GM18505 (cell line): Measurements from ENCODE around the gene ICE1.
"Not testable (repeated sequence)": the region's sequence is repeated elsewhere in the genome, so short reads cannot be mapped to it uniquely, and the experiment has no call there.

Experiments used
- ATAC-seq: cut with Tn5 transposase; IDR thresholded peaks from one replicate; pipeline ENCODE4 v1.9.1; 2021; ENCODE audit not compliant: unreplicated experiment
- POLR2A ChIP-seq: IDR thresholded peaks from 4 replicates; pipeline ENCODE4 v1.6.1; 2011; ENCODE audit warnings: borderline replicate concordance; ENCODE audit not compliant: insufficient read depth, insufficient read length; ENCODE audit errors: extremely low read depth

ICE1 gene

DNA sequence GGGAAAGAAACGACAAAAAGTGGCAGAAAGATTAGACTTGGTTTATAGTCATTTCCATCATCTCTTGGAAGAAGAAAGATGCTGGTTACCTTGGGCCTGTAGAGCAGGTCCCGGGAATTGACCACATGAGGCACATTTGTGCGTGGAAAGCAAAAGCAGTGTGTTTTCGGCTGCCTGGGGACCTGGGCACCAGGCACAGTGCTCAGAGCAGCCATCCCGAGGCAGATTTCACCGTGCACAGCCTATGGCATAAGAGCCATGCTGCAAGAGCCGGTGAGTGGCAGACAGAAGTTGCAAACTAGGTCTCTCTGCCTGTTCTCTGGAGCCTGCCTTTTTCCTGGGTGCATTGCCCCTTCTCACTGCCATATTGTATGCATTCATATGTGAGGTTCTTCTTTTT lies 77.0 kb downstream of the ICE1 start:
- TF ChIP-seq POLR2A = no peak
- ATAC-seq = no peak

DNA sequence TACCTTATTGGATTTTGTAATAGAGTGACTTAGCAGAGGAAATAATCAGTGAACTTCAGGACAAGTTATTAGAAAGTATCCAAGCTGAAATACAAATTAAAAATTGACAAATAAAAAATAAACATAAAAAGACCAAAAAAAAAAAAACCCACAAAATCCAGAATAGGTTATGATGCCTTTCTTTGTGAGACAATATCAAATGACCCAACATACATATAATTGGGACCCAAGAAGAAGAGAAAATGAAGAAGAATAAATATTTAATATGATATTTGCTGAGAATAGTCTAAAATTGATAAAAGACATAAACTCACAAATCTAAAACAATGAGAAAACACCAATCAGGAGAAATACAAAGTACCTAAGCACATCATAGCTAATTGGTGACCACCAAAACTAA lies 81.8 kb downstream of the ICE1 start:
- no peak for ATAC-seq
- TF ChIP-seq POLR2A = no peak

DNA sequence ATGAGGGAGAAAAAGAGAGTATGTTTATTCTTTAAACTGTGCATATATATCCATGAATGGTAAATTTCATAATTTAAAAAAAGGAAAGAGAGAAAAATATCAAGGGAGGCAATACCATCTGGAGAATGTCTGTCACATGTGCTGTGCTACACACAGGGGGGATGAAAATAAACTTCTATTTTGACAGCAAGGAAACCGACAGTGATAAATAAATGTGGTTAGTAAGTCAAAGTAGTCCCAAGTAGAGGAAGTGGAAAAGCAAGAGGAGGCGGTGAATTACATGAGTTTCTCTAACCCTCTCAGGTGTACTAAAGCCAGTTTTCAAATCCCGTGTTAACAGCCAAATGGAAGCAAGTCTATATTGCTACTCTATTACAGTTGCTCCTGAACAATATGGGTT lies 83.3 kb downstream of the ICE1 start:
- ATAC-seq = no peak
- TF ChIP-seq POLR2A = no peak

DNA sequence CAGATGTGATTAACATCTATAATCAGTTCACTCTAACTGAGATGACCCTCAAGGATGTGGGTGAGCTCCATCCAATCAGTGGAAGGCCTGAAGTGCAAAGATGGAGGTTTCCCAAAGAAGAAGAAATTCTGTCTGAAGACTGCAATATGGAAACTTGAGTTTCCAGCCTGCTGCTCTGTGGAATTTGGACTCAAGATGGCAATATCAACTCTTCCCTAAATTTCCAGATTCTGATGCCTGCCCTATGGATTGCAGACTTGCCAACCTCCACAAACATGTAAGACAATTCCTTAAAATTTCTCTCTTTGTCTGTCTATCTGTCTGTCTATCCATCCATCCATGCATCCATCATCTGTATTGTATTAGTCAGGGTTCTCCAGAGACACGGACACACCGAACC lies 85.9 kb downstream of the ICE1 start:
- TF ChIP-seq POLR2A = no peak
- ATAC-seq = no peak

DNA sequence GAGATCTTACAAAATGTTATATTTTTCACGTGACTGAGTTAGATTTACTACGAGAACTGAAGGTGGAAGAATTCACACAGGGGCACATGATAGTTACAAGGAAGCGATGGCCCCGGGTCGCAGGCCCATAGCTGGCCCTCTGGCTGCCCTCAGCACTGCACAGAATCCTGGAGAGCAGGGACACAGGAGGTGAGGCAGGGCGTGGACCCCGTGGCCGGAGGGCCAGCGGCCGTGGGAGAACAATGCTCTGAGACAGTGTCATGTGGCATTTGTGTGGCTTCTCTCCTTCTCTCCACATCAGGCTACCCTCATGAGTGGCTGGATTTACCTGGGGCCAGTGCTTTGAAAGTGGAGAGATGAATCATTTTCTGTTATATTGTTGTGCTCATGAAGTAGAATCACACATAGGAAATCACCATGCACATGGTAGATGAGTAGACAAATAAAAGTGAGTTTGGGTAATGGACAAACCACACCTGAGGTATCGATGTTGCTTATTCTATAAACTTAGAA lies 89.5 kb downstream of the ICE1 start:
- ATAC-seq = no peak
- TF ChIP-seq POLR2A = no peak

DNA sequence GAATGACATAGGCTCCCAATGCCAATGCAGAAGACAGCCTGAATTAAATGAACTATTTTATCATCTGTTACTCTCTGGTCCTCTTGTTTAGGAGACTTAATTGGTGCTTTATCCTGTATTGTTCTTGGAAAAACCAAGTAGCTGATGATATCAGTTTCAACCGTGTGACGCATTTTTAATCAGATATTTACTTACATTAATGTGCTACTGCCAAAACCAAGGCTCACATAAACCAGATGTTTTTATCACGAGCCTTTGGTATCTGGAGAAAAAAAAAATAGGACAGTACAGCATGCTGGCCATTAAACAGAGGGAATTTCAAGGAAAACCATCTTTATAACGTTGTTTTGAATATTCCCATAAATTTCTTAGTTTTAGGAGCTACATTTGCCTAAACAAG lies 90.1 kb downstream of the ICE1 start:
- no peak for ATAC-seq
- no peak for TF ChIP-seq POLR2A

DNA sequence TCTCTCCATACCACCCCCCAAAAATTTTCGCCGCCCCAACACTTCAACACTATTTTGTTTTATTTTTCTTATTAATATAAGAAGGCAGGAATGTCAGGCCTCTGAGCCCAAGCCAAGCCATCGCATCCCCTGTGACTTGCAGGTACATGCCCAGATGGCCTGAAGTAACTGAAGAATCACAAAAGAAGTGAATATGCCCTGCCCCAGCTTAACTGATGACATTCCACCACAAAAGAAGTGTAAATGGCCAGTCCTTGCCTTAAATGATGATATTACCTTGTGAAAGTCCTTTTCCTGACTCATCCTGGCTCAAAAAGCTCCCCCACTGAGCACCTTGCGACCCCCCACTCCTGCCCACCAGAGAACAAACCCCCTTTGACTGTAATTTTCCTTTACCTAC lies 98.1 kb downstream of the ICE1 start:
- ATAC-seq = not testable (repeated sequence)

DNA sequence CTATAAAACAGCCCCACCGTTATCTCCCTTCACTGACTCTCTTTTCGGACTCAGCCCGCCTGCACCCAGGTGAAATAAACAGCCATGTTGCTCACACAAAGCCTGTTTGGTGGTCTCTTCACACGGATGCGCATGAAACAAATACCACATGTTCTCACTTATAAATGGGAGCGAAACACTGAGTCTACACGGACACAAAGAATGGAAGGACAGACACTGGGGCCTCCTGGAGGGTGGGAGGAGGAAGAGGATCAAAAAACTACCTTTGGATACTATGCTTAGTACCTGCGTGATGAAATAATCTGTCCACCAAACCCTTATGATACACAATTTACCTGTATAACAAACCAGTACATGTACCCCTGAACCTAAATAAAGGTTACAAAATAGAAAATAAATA lies 98.6 kb downstream of the ICE1 start:
- ATAC-seq = no peak
- no peak for TF ChIP-seq POLR2A

DNA sequence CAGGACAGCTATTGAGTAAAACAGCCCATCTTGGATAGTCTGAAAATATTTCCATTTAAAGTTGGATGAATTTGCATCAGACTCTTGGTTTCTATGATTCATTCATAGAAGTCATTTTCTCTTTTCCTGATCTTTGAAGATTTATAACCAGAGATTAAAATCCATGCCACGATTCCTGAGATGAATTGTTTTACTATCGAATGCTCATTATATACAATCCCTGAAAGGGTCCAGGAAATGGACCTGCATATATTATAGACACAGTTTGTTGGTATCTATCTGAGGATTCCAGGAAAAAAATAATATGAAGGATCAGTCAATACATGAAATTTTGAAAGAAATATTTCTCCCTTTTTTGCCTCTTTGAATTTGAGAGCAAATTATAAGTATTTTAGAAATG lies 99.0 kb downstream of the ICE1 start:
- ATAC-seq = no peak
- no peak for TF ChIP-seq POLR2A

DNA sequence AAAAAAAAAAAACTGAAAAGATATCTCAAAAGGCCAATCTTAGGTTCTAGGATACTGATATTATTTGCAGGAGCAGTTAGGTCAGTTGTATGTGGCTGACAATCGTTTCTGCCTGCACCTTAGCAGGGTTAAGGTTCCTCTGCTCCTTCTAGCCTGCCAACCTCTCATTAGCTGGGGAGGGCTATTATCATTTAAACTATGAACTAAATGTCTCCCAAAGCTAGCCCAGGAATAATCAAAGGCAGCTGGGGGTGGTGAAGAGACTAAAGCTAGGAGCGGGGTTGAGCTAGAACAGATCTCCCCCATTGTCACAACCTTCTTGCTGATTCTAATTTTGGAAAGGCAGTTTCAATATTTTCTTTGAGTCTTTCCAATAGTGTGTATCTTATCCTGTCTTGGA lies 99.9 kb downstream of the ICE1 start:
- no peak for ATAC-seq
- TF ChIP-seq POLR2A = no peak

DNA sequence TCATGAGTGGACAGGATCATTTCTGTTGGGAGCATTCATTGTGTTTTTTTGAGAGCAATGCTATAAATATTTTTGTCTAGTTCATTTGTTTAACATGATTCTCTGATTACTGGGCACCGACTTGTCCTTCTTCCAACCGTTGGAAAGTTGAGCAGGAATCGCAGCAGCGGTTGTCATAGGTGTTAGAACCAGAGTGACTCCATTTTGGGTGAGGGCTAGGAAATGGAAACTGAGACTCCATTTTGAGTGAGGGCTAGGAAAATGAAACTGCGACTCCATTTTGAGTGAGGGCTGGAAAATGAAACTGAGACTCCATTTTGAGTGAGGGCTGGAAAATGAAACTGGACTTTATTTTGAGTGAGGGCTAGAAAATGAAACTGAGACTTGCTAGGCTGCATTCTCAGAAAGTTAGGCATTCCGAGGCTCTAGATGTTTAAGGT lies 100.6 kb downstream of the ICE1 start:
- ATAC-seq = peak; percentile 96
- TF ChIP-seq POLR2A = no peak

DNA sequence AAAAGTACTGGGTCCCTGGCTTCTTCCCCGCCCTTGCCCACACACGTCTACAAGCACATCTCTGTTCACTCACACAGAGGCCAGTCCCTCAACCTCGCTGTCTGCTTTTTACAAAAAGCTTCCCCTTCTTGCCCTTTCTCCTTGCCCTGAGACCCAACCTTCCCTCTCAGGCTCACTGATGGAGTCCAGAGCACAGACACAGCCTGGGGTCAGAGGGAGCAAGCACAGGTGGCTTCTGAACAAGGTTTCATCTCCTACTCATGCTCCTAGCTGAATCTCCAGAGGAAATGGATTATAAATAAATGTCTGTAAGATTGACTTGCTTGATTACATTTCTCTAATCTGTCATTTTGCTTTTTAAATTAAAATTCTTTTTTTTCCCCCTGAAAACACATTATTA lies 101.8 kb downstream of the ICE1 start:
- TF ChIP-seq POLR2A = no peak
- no peak for ATAC-seq

DNA sequence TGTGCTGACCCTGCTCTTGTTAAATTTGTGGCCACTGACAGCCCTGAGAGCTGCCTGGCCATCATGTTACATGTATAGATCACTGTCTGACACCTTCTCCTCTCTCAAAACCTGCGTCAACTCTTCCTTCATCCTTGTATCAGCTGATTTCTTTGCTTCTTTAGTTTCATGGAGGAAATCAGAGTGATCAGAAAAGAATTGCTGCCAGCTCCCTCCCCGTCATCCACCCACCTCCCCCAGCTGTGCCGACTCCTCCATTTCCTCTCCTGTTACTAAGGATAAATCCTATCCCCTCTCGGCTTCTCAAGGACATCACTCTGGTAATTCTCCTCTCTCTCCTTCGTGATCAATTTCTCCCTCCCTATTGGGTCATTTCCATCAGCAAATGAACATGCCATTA lies 108.9 kb downstream of the ICE1 start:
- ATAC-seq = no peak
- no peak for TF ChIP-seq POLR2A

DNA sequence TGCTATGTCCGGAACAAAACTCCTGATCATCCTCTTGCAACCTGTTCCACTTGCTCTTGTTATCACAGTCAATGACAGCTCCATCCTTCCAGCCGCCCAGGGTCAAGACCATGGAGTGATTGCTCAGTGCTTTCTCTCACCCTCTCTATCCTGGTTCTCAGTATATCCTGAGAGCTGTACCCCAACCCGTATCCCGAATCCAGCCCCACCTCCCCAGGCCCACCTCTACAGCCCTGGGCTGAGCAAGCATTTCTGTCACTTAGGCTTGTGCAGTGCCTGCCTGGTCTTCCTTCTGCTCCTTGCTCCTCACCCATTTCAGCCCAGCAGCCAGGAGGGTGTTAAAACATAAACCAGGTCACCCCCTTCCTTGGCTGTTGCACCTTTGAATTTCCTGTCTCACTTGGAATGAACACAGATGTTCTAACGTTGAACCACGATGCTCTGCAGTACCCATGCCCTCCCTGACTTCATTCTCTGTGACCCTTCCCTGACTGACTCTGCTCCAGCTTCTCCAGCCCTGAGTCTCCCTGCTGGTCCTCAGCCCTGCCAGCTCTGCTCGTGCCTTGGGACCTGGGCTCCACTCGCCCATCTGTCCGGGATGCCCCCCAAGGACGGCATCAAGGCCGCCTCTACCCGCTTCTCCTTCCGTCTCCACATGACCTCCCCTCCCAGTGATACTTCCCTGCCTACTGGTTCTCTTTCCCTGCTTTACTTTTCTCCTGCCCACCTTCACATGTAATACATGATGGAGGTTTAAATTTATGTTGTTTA lies 110.0 kb downstream of the ICE1 start:
- ATAC-seq = no peak
- no peak for TF ChIP-seq POLR2A

DNA sequence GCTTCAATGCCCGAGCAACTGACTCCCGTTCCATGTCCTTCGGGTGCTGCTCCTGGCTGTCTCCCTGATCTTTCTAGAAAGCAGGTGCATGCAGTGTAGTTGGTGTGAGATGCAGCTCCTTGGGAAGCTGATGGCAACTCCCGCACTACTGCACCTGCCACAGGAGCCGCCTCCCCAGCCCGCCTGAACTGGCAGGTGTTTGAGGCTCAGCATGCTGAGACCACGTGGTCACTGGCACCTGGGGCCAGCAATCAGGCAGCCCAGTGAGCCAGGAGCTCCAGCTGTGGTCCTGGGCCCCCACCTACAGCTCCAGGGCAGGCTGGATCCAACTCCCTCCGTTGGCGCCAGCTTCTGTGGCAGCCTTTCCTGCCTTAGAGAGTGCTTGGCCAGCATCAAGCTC lies 111.5 kb downstream of the ICE1 start:
- TF ChIP-seq POLR2A = no peak
- ATAC-seq = no peak
